Peyer's patch (tissue), 4 donors: ENCODE measurements around the gene KCNG4. TPM values are rescaled to one million over a fixed set of nuclear protein-coding genes. Genes with fewer than 3 reads are reported as not detected.

Source experiments
- DNase-seq, 3 donors: peaks; one replicate each; pipeline ENCODE4 v3.0.0-alpha.2; 2017 to 2019
- H3K27ac ChIP-seq, 4 donors: fragments of 200-600 bp; sonication (generic); one replicate each; pipeline ENCODE4 v1.5.1; 2016 to 2019
- H3K27me3 ChIP-seq, 2 donors: fragments of 200-600 bp; sonication (generic); one replicate each; pipeline ENCODE4 v1.5.1; 2019
- H3K36me3 ChIP-seq, 3 donors: fragments of 200-600 bp; sonication (generic); one replicate each; pipeline ENCODE4 v1.5.1; 2016 to 2019
- H3K4me1 ChIP-seq, 4 donors: fragments of 200-600 bp; sonication (generic); one replicate each; pipeline ENCODE4 v1.5.1; 2016 to 2019
- H3K4me3 ChIP-seq, 4 donors: fragments of 200-600 bp; sonication (generic); 1 replicate in 3 of 4; 2 replicates in 1 of 4; pipeline ENCODE4 v1.5.1; 2016 to 2019; ENCODE audit warnings: mild to moderate bottlenecking in 1 of 4
- H3K9me3 ChIP-seq, 4 donors: fragments of 200-600 bp; sonication (generic); one replicate each; pipeline ENCODE4 v1.5.1; 2016 to 2019; ENCODE audit warnings: mild to moderate bottlenecking in 1 of 4
- CTCF ChIP-seq, 6 experiments: fragments of 450-650 bp in 4 of 6; fragments of 200-600 bp in 2 of 6; sonication (generic) in 1 of 6; IDR thresholded peaks; one replicate each; pipeline ENCODE4 v1.5.1; 2017 to 2019; ENCODE audit warnings: antibody characterized with exemption in 6 of 6, mild to moderate bottlenecking in 3 of 6, moderate library complexity in 1 of 6
- POLR2A ChIP-seq, 2 donors: fragments of 450-650 bp; IDR thresholded peaks; one replicate each; pipeline ENCODE4 v1.5.1; 2017; ENCODE audit warnings: antibody characterized with exemption in 2 of 2, mild to moderate bottlenecking in 2 of 2, moderate library complexity in 2 of 2
- total RNA-seq, 4 donors: library from RNA; depleted of rRNA; stranded (reverse); fragments of >200 nt; gene quantifications; one replicate each; pipeline ENCODE4 v1.1.0, GENCODE V29; 2016

Gene KCNG4
- total RNA-seq, 4 donors from 2014 or later: not detected

GRCh38 chr16:84262939-84263338 is 23.1 kb upstream of the KCNG4 start:
- H3K4me3 ChIP-seq: no peak overlapping the region
- H3K27me3 ChIP-seq: no peaks in the 10 kb centered on the region
- no peaks in the 10 kb centered on the region for H3K36me3 ChIP-seq
- no peak for TF ChIP-seq POLR2A (IDR thresholded peaks at IDR 0.05)
- no peak for TF ChIP-seq CTCF (IDR thresholded peaks at IDR 0.05)
- H3K27ac ChIP-seq: no peak overlapping the region
- H3K9me3 ChIP-seq: no peaks in the 10 kb centered on the region
- no peaks in the 10 kb centered on the region for H3K4me1 ChIP-seq
- no peak for DNase-seq

DNA sequence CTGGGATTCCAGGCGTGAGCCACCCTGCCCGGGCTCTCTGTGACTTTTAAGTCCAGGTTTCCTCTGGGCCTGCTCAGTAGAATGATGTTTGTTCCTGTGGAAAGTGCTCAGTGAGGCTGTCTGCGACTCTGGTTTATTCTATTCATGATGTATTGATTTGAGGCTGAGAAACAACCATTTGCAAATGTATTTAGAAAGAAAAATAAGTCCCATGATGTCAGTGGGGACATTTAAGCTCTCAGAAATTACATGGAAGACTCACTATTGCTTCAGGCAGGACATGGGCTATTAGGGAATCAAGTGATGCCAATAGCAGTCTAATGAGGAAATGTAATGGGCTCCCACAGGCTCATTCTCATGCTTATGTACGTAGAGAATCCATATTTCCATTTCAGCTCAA is 22.2 kb upstream of the KCNG4 start:
- DNase-seq: no peak
- Histone ChIP-seq H3K9me3 (no peaks in the 10 kb centered on the region), H3K4me1 (no peaks in the 10 kb centered on the region), H3K27me3 (no peaks in the 10 kb centered on the region), H3K4me3 (no peak overlapping the region), H3K36me3 (no peaks in the 10 kb centered on the region), H3K27ac (no peak overlapping the region)
- no peak for TF ChIP-seq CTCF (IDR thresholded peaks at IDR 0.05)
- TF ChIP-seq POLR2A (IDR thresholded peaks at IDR 0.05): no peak

GRCh38 chr16:84260766-84261554 is 21.1 kb upstream of the KCNG4 start:
- no peaks in the 10 kb centered on the region for H3K27me3 ChIP-seq
- DNase-seq: no peak
- no peaks in the 10 kb centered on the region for H3K4me1 ChIP-seq
- no peaks in the 10 kb centered on the region for H3K36me3 ChIP-seq
- TF ChIP-seq POLR2A (IDR thresholded peaks at IDR 0.05) (no peak), CTCF (IDR thresholded peaks at IDR 0.05) (no peak)
- no peak overlapping the region for H3K4me3 ChIP-seq
- H3K27ac ChIP-seq: no peak overlapping the region
- H3K9me3 ChIP-seq: no peaks in the 10 kb centered on the region

GRCh38 chr16:84259691-84260090 is 19.9 kb upstream of the KCNG4 start:
- H3K27ac ChIP-seq: no peak overlapping the region
- no peaks in the 10 kb centered on the region for H3K9me3 ChIP-seq
- TF ChIP-seq CTCF (IDR thresholded peaks at IDR 0.05) (no peak), POLR2A (IDR thresholded peaks at IDR 0.05) (no peak)
- H3K27me3 ChIP-seq: no peaks in the 10 kb centered on the region
- H3K4me1 ChIP-seq: no peaks in the 10 kb centered on the region
- no peaks in the 10 kb centered on the region for H3K36me3 ChIP-seq
- no peak for DNase-seq
- no peak overlapping the region for H3K4me3 ChIP-seq

GRCh38 chr16:84258266-84258665 is 18.5 kb upstream of the KCNG4 start:
- H3K27ac ChIP-seq: no peak overlapping the region
- no peak for DNase-seq
- H3K9me3 ChIP-seq: no peaks in the 10 kb centered on the region
- no peak overlapping the region for H3K4me3 ChIP-seq
- H3K4me1 ChIP-seq: no peaks in the 10 kb centered on the region
- TF ChIP-seq POLR2A (IDR thresholded peaks at IDR 0.05): no peak
- TF ChIP-seq CTCF (IDR thresholded peaks at IDR 0.05): no peak
- H3K27me3 ChIP-seq: no peaks in the 10 kb centered on the region
- H3K36me3 ChIP-seq: no peaks in the 10 kb centered on the region
